Measurements from ENCODE around the gene MSH2. TPM values are rescaled to one million over a fixed set of nuclear protein-coding genes. Genes with fewer than 3 reads are reported as not detected.

The MSH2 gene
- polyA plus RNA-seq, 1 donor: 25.6 TPM

Other genes starting within 250 kb of the MSH2 start
- not detected for gene STPG4, start 247.8 kb upstream of the MSH2 start, polyA plus RNA-seq (ENCODE audit: insufficient read length)
- 330 TPM for gene CALM2, start 226.6 kb upstream of the MSH2 start, polyA plus RNA-seq (ENCODE audit: insufficient read length)
- 0.99 TPM for gene EPCAM, start 33.8 kb upstream of the MSH2 start, polyA plus RNA-seq (ENCODE audit: insufficient read length)
- 0.57 TPM for gene KCNK12, start 167.8 kb downstream of the MSH2 start, polyA plus RNA-seq (ENCODE audit: insufficient read length)